Gastroesophageal sphincter (tissue), 3 donors: ENCODE results near the gene SOHLH1.

ENCODE experiments used
- EP300 ChIP-seq: sonication (generic); formaldehyde crosslinking; IDR thresholded peaks from one replicate; pipeline ENCODE4 v1.6.1; 2017; ENCODE audit warnings: antibody characterized with exemption, mild to moderate bottlenecking
- TF ChIP-seq, protein P1 (sequence below), 4 experiments: fragments of 200-600 bp in 2 of 4; fragments of 450-650 bp in 2 of 4; sonication (generic) in 1 of 4; IDR thresholded peaks; one replicate each; pipeline ENCODE4 v1.5.1; 2017 to 2019; ENCODE audit warnings: antibody characterized with exemption in 4 of 4, mild to moderate bottlenecking in 2 of 4, moderate library complexity in 2 of 4

DNA sequence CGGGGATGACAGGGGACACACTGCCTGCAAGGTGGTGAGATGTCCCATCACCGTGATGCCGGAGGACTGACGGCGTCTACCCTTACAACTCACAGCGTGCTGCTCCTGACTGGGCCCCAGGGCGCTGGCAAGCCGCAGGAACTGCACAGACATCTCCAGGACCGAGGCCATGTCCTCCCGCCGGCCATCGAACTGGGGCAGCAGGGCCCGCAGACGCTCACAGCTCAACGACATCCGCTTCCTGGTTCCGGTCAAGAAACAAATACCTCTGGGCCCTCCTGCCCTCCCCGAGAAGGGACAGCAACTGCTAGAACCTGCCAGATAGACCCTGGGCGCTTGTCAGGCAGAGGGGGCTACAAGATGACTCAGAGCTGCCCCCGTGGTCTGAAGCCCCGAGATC lies 1.0 kb downstream of the SOHLH1 start:
- TF ChIP-seq, protein P1, sequence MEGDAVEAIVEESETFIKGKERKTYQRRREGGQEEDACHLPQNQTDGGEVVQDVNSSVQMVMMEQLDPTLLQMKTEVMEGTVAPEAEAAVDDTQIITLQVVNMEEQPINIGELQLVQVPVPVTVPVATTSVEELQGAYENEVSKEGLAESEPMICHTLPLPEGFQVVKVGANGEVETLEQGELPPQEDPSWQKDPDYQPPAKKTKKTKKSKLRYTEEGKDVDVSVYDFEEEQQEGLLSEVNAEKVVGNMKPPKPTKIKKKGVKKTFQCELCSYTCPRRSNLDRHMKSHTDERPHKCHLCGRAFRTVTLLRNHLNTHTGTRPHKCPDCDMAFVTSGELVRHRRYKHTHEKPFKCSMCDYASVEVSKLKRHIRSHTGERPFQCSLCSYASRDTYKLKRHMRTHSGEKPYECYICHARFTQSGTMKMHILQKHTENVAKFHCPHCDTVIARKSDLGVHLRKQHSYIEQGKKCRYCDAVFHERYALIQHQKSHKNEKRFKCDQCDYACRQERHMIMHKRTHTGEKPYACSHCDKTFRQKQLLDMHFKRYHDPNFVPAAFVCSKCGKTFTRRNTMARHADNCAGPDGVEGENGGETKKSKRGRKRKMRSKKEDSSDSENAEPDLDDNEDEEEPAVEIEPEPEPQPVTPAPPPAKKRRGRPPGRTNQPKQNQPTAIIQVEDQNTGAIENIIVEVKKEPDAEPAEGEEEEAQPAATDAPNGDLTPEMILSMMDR (IDR thresholded peaks at IDR 0.05) = no peak
- TF ChIP-seq EP300 = no peak
